HCT116 (cell line): ENCODE results near the gene MAGEA4. TPM values are rescaled to one million over a fixed set of nuclear protein-coding genes. Genes with fewer than 3 reads are reported as not detected.

Experiments
- ATAC-seq: fragments of 200-7000 bp; cut with Tn5 transposase; 2 replicates; pipeline ENCODE4 v1.9.1; 2020; ENCODE audit warnings: mild to moderate bottlenecking, moderate library complexity
- BruUV-seq: library from RNA; stranded (reverse); fragments of 400-500 nt; replicated peaks from 2 replicates; lab custom pipeline; 2021; lab: Mats Ljungman, UMichigan
- CTCF ChIA-PET: fragments of 300-600 bp; sonication (Branson Sonifier 250); formaldehyde crosslinking; loops from one replicate; lab custom pipeline; 2021; ENCODE audit warnings: antibody characterized with exemption; lab: Charles Lee
- POLR2A ChIA-PET: fragments of 300-600, 350-600 bp; sonication (Branson Sonifier 250); formaldehyde crosslinking; loops from one replicate; lab custom pipeline; 2021; ENCODE audit warnings: antibody characterized with exemption; lab: Charles Lee
- RAD21 ChIA-PET, 2 experiments: fragments of 300-600 bp; sonication (Branson Sonifier 250); formaldehyde crosslinking; loops; one replicate each; lab custom pipeline; 2023; ENCODE audit warnings: low total read pairs in 2 of 2; ENCODE audit not compliant: uncharacterized antibody in 2 of 2, unreplicated experiment in 2 of 2, low non-redundant PET in 1 of 2; lab: Charles Lee
- DNase-seq: peaks from one replicate; pipeline ENCODE4 v3.0.0-alpha.2; 2010; ENCODE audit warnings: low read depth, low spot score
- H2AFZ ChIP-seq: fragments of 200-600 bp; shearing (Covaris generic), sonication (generic); 2 replicates; pipeline ENCODE4 v1.6.1; 2017; ENCODE audit warnings: low read depth, mixed run types, mixed read lengths, antibody characterized with exemption, low read length; ENCODE audit not compliant: poor library complexity, severe bottlenecking
- H3K27ac ChIP-seq: 2 replicates; pipeline ENCODE4 v1.5.1; 2012; ENCODE audit warnings: low read depth, low read length
- H3K27me3 ChIP-seq: fragments of 200-600 bp; sonication (generic); 2 replicates; pipeline ENCODE4 v1.6.1; 2016; ENCODE audit warnings: mixed run types, low read length, mixed read lengths; ENCODE audit not compliant: insufficient read depth
- H3K36me3 ChIP-seq, 2 experiments: fragments of 200-500 bp in 1 of 2; fragments of 200-600 bp in 1 of 2; sonication (Bioruptor generic) in 1 of 2; sonication (generic) in 1 of 2; 2 replicates each; pipeline versions ENCODE4 v1.5.1 to v1.6.1; 2014 to 2016; ENCODE audit warnings: low read length in 2 of 2, inconsistent platforms in 1 of 2, mixed read lengths in 1 of 2, mixed run types in 1 of 2; ENCODE audit not compliant: insufficient read depth in 2 of 2, control insufficient read depth in 1 of 2
- H3K4me1 ChIP-seq, 2 experiments: fragments of 200-600 bp in 1 of 2; sonication (generic) in 1 of 2; 2 replicates each; pipeline versions ENCODE4 v1.5.1 to v1.6.1; 2012 to 2017; ENCODE audit warnings: low read length in 2 of 2, inconsistent platforms in 1 of 2, mild to moderate bottlenecking in 1 of 2, mixed read lengths in 1 of 2, mixed run types in 1 of 2, moderate library complexity in 1 of 2; ENCODE audit not compliant: insufficient read depth in 2 of 2, control insufficient read depth in 1 of 2
- H3K4me2 ChIP-seq: fragments of 200-600 bp; sonication (generic); 2 replicates; pipeline ENCODE4 v1.6.1; 2017; ENCODE audit warnings: mixed run types, low read length, mixed read lengths
- H3K4me3 ChIP-seq, 2 experiments: fragments of 200-600 bp in 1 of 2; sonication (generic) in 1 of 2; replicated peaks in 1 of 2; 2 replicates each; pipeline ENCODE4 v1.5.1; 2011 to 2016; ENCODE audit warnings: low read length in 2 of 2, control low read depth in 1 of 2, low read depth in 1 of 2, mild to moderate bottlenecking in 1 of 2, mixed read lengths in 1 of 2, mixed run types in 1 of 2
- H3K79me2 ChIP-seq: fragments of 200-600 bp; sonication (generic); 2 replicates; pipeline ENCODE4 v1.6.1; 2017; ENCODE audit warnings: mild to moderate bottlenecking, mixed run types, low read length, moderate library complexity, mixed read lengths; ENCODE audit not compliant: insufficient read depth
- H3K9ac ChIP-seq: fragments of 200-600 bp; sonication (generic); 2 replicates; pipeline ENCODE4 v1.6.1; 2016; ENCODE audit warnings: low read length, mixed read lengths
- H3K9me2 ChIP-seq: fragments of 200-600 bp; sonication (generic), shearing (Covaris generic); 2 replicates; pipeline ENCODE4 v1.6.1; 2017; ENCODE audit warnings: mixed run types, mild to moderate bottlenecking, moderate library complexity; ENCODE audit not compliant: insufficient read depth
- H3K9me3 ChIP-seq, 2 experiments: fragments of 200-500 bp in 1 of 2; fragments of 200-600 bp in 1 of 2; sonication (Bioruptor generic) in 1 of 2; sonication (generic) in 1 of 2; 2 replicates each; pipeline ENCODE4 v1.6.1; 2014 to 2017; ENCODE audit warnings: low read length in 2 of 2, mixed read lengths in 2 of 2, inconsistent platforms in 1 of 2, low read depth in 1 of 2, mild to moderate bottlenecking in 1 of 2, mixed run types in 1 of 2, moderate library complexity in 1 of 2; ENCODE audit not compliant: control insufficient read depth in 1 of 2, insufficient read depth in 1 of 2
- H4K20me1 ChIP-seq: fragments of 200-600 bp; sonication (generic), shearing (Covaris generic); 2 replicates; pipeline ENCODE4 v1.6.1; 2017; ENCODE audit warnings: mixed run types, mild to moderate bottlenecking, moderate library complexity; ENCODE audit not compliant: insufficient read depth
- CBX3 ChIP-seq: IDR thresholded peaks from 2 replicates; pipeline ENCODE4 v1.6.1; 2012; ENCODE audit warnings: low read depth
- CEBPB ChIP-seq: IDR thresholded peaks from 2 replicates; pipeline ENCODE4 v1.6.1; 2012; ENCODE audit warnings: low read depth
- EGR1 ChIP-seq: IDR thresholded peaks from 2 replicates; pipeline ENCODE4 v1.6.1; 2012; ENCODE audit warnings: low read depth
- ELF1 ChIP-seq: IDR thresholded peaks from 2 replicates; pipeline ENCODE4 v1.6.1; 2012; ENCODE audit warnings: low read depth, borderline replicate concordance
- EZH2 ChIP-seq: fragments of 200-600 bp; sonication (generic); IDR thresholded peaks from 2 replicates; pipeline ENCODE4 v1.6.1; 2017; ENCODE audit warnings: antibody characterized with exemption, mixed run types
- EZH2phosphoT487 ChIP-seq: fragments of 200-600 bp; IDR thresholded peaks from 2 replicates; pipeline ENCODE4 v1.6.1; 2018; ENCODE audit warnings: antibody characterized with exemption, borderline replicate concordance
- FOSL1 ChIP-seq: IDR thresholded peaks from 2 replicates; pipeline ENCODE4 v1.6.1; 2012; ENCODE audit warnings: low read depth
- JUND ChIP-seq: IDR thresholded peaks from 2 replicates; pipeline ENCODE4 v1.6.1; 2012
- POLR2A ChIP-seq: IDR thresholded peaks from 2 replicates; pipeline ENCODE4 v1.7.0; 2011; ENCODE audit warnings: borderline replicate concordance; ENCODE audit not compliant: insufficient read depth, insufficient read length; ENCODE audit errors: extremely low read depth
- POLR2AphosphoS5 ChIP-seq: IDR thresholded peaks from 2 replicates; pipeline ENCODE4 v1.6.1; 2011; ENCODE audit warnings: mild to moderate bottlenecking, low read depth, low read length, moderate library complexity
- RAD21 ChIP-seq: IDR thresholded peaks from 2 replicates; pipeline ENCODE4 v1.6.1; 2012; ENCODE audit warnings: low read depth, mild to moderate bottlenecking
- SIN3A ChIP-seq: IDR thresholded peaks from 2 replicates; pipeline ENCODE4 v1.6.1; 2012; ENCODE audit warnings: low read depth
- SP1 ChIP-seq: IDR thresholded peaks from 2 replicates; pipeline ENCODE4 v1.6.1; 2012; ENCODE audit warnings: low read depth
- SRF ChIP-seq: IDR thresholded peaks from 2 replicates; pipeline ENCODE4 v1.6.1; 2012; ENCODE audit warnings: low read depth
- YY1 ChIP-seq: IDR thresholded peaks from 2 replicates; pipeline ENCODE4 v1.6.1; 2011; ENCODE audit warnings: low read length, low read depth, moderate library complexity, mild to moderate bottlenecking; ENCODE audit not compliant: insufficient replicate concordance; ENCODE audit errors: extremely low read depth
- ZFX ChIP-seq: fragments of 450-650 bp; IDR thresholded peaks from 2 replicates; pipeline ENCODE4 v1.6.1; 2017
- intact Hi-C: fragments of 100-400 bp; cut with micrococcal nuclease; formaldehyde crosslinking; loops from 2 replicates; pipeline ENCODE4 v1.10.0; 2022
- total RNA-seq: library from RNA; stranded (reverse); gene quantifications from one replicate; pipeline ENCODE4 v1.2.1, GENCODE V29; 2021; ENCODE audit not compliant: unreplicated experiment
- TF ChIP-seq, protein P1 (sequence below): IDR thresholded peaks from 2 replicates; pipeline ENCODE4 v1.6.1; 2012
- TF ChIP-seq, protein P2 (sequence below): IDR thresholded peaks from 2 replicates; pipeline ENCODE4 v1.6.1; 2012; ENCODE audit warnings: low read depth
- TF ChIP-seq, protein P3 (sequence below): IDR thresholded peaks from 2 replicates; pipeline ENCODE4 v1.6.1; 2011; ENCODE audit warnings: mild to moderate bottlenecking, low read length, moderate library complexity; ENCODE audit not compliant: insufficient replicate concordance; ENCODE audit errors: extremely low read depth

MAGEA4 gene
- total RNA-seq, 1 experiment from 2014 or later, result not detected

DNA sequence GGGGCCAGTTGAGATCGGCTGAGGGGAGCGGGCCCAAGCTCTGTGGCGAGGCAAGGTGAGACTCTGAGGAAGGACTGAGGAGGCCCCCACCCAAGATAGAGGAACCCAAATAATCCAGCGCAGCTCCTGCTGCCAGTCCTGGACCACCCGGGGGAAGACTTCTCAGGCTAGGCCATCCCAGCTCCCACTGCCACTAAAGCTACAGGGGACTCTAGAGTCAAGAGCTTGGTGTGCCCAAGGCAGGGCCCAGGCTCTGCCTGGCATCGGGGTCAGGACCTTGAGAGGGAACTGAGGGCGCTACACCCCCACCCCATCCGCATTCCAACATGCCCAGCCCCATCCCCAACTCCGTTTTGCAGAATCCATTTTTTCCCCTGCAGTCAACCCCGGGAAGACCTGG is 8.6 kb downstream of the MAGEA4 start:
- TF ChIP-seq EZH2phosphoT487 (no peak), EZH2 (no peak), CBX3 (no peak), ZFX (no peak), SIN3A (no peak), SP1 (no peak), SRF (no peak), POLR2A (no peak), POLR2AphosphoS5 (no peak), JUND (no peak), RAD21 (no peak), ELF1 (no peak), EGR1 (no peak), YY1 (no peak), FOSL1 (no peak), CEBPB (no peak)
- TF ChIP-seq, protein P1, sequence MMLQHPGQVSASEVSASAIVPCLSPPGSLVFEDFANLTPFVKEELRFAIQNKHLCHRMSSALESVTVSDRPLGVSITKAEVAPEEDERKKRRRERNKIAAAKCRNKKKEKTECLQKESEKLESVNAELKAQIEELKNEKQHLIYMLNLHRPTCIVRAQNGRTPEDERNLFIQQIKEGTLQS, result no peak
- TF ChIP-seq, protein P2, sequence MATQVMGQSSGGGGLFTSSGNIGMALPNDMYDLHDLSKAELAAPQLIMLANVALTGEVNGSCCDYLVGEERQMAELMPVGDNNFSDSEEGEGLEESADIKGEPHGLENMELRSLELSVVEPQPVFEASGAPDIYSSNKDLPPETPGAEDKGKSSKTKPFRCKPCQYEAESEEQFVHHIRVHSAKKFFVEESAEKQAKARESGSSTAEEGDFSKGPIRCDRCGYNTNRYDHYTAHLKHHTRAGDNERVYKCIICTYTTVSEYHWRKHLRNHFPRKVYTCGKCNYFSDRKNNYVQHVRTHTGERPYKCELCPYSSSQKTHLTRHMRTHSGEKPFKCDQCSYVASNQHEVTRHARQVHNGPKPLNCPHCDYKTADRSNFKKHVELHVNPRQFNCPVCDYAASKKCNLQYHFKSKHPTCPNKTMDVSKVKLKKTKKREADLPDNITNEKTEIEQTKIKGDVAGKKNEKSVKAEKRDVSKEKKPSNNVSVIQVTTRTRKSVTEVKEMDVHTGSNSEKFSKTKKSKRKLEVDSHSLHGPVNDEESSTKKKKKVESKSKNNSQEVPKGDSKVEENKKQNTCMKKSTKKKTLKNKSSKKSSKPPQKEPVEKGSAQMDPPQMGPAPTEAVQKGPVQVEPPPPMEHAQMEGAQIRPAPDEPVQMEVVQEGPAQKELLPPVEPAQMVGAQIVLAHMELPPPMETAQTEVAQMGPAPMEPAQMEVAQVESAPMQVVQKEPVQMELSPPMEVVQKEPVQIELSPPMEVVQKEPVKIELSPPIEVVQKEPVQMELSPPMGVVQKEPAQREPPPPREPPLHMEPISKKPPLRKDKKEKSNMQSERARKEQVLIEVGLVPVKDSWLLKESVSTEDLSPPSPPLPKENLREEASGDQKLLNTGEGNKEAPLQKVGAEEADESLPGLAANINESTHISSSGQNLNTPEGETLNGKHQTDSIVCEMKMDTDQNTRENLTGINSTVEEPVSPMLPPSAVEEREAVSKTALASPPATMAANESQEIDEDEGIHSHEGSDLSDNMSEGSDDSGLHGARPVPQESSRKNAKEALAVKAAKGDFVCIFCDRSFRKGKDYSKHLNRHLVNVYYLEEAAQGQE, result no peak
- TF ChIP-seq, protein P3, sequence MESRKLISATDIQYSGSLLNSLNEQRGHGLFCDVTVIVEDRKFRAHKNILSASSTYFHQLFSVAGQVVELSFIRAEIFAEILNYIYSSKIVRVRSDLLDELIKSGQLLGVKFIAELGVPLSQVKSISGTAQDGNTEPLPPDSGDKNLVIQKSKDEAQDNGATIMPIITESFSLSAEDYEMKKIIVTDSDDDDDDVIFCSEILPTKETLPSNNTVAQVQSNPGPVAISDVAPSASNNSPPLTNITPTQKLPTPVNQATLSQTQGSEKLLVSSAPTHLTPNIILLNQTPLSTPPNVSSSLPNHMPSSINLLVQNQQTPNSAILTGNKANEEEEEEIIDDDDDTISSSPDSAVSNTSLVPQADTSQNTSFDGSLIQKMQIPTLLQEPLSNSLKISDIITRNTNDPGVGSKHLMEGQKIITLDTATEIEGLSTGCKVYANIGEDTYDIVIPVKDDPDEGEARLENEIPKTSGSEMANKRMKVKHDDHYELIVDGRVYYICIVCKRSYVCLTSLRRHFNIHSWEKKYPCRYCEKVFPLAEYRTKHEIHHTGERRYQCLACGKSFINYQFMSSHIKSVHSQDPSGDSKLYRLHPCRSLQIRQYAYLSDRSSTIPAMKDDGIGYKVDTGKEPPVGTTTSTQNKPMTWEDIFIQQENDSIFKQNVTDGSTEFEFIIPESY, result no peak
- intact Hi-C loops, result no loop called here
- DNase-seq, result no peak
- BruUV-seq, result no TSS peak
- ChIA-PET RAD21 (no interaction called here), POLR2A (no interaction called here), CTCF (no interaction called here)
- Histone ChIP-seq H3K9me3 (no peaks in the 10 kb centered on the region), H3K4me3 (no peak overlapping the region), H3K4me1 (no peaks in the 10 kb centered on the region), H2AFZ (no peak overlapping the region), H4K20me1 (no peaks in the 10 kb centered on the region), H3K79me2 (no peaks in the 10 kb centered on the region), H3K9ac (no peak overlapping the region), H3K27me3 (no peaks in the 10 kb centered on the region), H3K9me2 (no peaks in the 10 kb centered on the region), H3K36me3 (no peaks in the 10 kb centered on the region), H3K27ac (no peak overlapping the region), H3K4me2 (no peak overlapping the region)
- no peak for ATAC-seq
